ENCODE measurements around the gene TMEM43. TPM values are rescaled to one million over a fixed set of nuclear protein-coding genes. Genes with fewer than 3 reads are reported as not detected.

TMEM43 gene
- total and polyA plus RNA-seq, 2 of the 13 experiments (the other 11 are each of a cell fraction or from before 2014, with no cell fraction given) = 48.9 to 50.5 TPM

DNA sequence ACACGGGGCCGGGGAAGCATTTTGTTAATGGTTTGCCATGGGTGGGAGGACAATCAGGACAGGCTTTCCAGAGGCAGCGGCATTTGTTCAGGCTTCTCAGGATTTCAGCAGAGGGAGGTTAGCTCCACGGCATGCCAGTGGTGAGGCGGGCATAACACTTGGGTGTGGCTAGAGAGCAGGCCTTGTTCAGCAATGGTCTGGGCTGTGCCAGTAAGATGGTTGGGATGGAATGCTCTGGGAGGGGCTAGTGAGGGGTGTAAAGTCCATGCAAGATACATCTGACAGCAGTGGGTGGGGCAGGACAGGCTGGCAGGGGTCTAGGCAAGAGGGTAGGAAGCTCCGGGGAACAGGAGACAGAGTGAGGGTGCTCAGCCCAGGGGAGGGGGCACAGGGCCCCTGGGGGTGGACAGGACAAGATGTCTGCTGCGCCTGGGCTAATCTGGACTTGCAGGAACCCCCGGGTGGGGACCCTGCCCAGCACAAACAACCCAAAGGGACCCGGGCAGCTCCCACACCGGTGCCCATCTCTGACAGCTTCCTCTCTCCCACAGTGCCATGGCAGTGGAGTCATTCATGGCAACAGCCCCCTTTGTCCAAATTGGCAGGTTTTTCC is 8.4 kb downstream of the TMEM43 start:
- peaks cover 39 to 79% of the 10 kb centered on the region in 2 experiments for H3K36me3 ChIP-seq (replicated peaks in 1 of 2; ENCODE audit: control insufficient read depth in 1 of 2, insufficient read depth in 2 of 2, low read length in 2 of 2)
- no peak for TF ChIP-seq RAD51 (IDR thresholded peaks at IDR 0.05; ENCODE audit: borderline replicate concordance)
- peak; percentile 43 for TF ChIP-seq AGO2 (optimal IDR thresholded peaks at IDR 0.05; ENCODE audit: low read depth, low read length)
- TF ChIP-seq HNRNPL (IDR thresholded peaks at IDR 0.05; ENCODE audit: low read depth, low read length) = peak; percentile 89; the same call in 1 of the 2 replicates
- peak; percentile 36; the same call in 1 of the 2 replicates for TF ChIP-seq PATZ1 (CRISPR knock-in tag; IDR thresholded peaks at IDR 0.05)
- TF ChIP-seq, protein P1, sequence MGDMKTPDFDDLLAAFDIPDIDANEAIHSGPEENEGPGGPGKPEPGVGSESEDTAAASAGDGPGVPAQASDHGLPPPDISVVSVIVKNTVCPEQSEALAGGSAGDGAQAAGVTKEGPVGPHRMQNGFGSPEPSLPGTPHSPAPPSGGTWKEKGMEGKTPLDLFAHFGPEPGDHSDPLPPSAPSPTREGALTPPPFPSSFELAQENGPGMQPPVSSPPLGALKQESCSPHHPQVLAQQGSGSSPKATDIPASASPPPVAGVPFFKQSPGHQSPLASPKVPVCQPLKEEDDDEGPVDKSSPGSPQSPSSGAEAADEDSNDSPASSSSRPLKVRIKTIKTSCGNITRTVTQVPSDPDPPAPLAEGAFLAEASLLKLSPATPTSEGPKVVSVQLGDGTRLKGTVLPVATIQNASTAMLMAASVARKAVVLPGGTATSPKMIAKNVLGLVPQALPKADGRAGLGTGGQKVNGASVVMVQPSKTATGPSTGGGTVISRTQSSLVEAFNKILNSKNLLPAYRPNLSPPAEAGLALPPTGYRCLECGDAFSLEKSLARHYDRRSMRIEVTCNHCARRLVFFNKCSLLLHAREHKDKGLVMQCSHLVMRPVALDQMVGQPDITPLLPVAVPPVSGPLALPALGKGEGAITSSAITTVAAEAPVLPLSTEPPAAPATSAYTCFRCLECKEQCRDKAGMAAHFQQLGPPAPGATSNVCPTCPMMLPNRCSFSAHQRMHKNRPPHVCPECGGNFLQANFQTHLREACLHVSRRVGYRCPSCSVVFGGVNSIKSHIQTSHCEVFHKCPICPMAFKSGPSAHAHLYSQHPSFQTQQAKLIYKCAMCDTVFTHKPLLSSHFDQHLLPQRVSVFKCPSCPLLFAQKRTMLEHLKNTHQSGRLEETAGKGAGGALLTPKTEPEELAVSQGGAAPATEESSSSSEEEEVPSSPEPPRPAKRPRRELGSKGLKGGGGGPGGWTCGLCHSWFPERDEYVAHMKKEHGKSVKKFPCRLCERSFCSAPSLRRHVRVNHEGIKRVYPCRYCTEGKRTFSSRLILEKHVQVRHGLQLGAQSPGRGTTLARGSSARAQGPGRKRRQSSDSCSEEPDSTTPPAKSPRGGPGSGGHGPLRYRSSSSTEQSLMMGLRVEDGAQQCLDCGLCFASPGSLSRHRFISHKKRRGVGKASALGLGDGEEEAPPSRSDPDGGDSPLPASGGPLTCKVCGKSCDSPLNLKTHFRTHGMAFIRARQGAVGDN (CRISPR knock-in tag; IDR thresholded peaks at IDR 0.05) = peak; percentile 21; the same call in 1 of the 2 replicates
- no peak for TF ChIP-seq SOX6 (IDR thresholded peaks at IDR 0.05)
- TF ChIP-seq SOX6 (CRISPR knock-in tag; IDR thresholded peaks at IDR 0.05) = no peak
- TF ChIP-seq HNF4A (CRISPR knock-in tag; IDR thresholded peaks at IDR 0.05) = peak; percentile 57
- TF ChIP-seq, protein P2, sequence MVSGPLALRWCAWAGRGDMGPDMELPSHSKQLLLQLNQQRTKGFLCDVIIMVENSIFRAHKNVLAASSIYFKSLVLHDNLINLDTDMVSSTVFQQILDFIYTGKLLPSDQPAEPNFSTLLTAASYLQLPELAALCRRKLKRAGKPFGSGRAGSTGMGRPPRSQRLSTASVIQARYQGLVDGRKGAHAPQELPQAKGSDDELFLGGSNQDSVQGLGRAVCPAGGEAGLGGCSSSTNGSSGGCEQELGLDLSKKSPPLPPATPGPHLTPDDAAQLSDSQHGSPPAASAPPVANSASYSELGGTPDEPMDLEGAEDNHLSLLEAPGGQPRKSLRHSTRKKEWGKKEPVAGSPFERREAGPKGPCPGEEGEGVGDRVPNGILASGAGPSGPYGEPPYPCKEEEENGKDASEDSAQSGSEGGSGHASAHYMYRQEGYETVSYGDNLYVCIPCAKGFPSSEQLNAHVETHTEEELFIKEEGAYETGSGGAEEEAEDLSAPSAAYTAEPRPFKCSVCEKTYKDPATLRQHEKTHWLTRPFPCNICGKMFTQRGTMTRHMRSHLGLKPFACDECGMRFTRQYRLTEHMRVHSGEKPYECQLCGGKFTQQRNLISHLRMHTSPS (CRISPR knock-in tag; IDR thresholded peaks at IDR 0.05; ENCODE audit: low read depth) = peak; percentile 66; the same call in 1 of the 2 replicates
- TF ChIP-seq TEAD3 (CRISPR knock-in tag; optimal IDR thresholded peaks at IDR 0.05; ENCODE audit: borderline replicate concordance) = peak; percentile 59
- peak; percentile 53 for TF ChIP-seq HNF4G (IDR thresholded peaks at IDR 0.05; ENCODE audit: borderline replicate concordance, low read depth, low read length)
- TF ChIP-seq HNF4G (CRISPR knock-in tag; IDR thresholded peaks at IDR 0.05; ENCODE audit: borderline replicate concordance, low read depth) = no peak
- peak; percentile 28; the same call in 1 of the 2 replicates for TF ChIP-seq SAP130 (CRISPR knock-in tag; IDR thresholded peaks at IDR 0.05; ENCODE audit: low read depth)
- TF ChIP-seq SP5 (CRISPR knock-in tag; IDR thresholded peaks at IDR 0.05; ENCODE audit: borderline replicate concordance, low read depth) = peak; percentile 55; the same call in 1 of the 2 replicates
- no peak for TF ChIP-seq MXD1 (CRISPR knock-in tag; IDR thresholded peaks at IDR 0.05)
- CTCF ChIA-PET (ENCODE audit: low intra/inter-chr PET ratio, low total read pairs) = no interaction called here
- no peak overlapping the region for H3K27ac ChIP-seq (ENCODE audit: extremely low read length, insufficient read depth, low read length)
- intact Hi-C loops (cut with micrococcal nuclease; ENCODE audit: unreplicated experiment) (no loop called here), in situ Hi-C loops (cut with HindIII; ENCODE audit: extremely low pct_ligation_motif_present, low pct_unique_long_range_greater_than_20kb) (no loop called here)
- ATAC-seq (peak; percentile 86), FAIRE-seq (peak; percentile 32), DNase-seq (ENCODE audit: low spot score) (peak; percentile 69)
- H3K4me2 ChIP-seq (ENCODE audit: low read depth, low read length) = no peak overlapping the region
- BruUV-seq (replicated peaks) = no TSS peak
- POLR2A ChIA-PET = interaction anchor here (0.8 to 3.5 kb wide), 4 partner anchors 8 to 45 kb away, joined by 3 to 21 read pairs (median 6); partner anchors contain the start of genes CHCHD4, LSM3, TMEM43 and XPC
- whole genome bisulfite sequencing (ENCODE audit: low lambda C conversion rate) = 87% methylated on average over 9 of the region's 10 CpGs
- no peak overlapping the region for H3K4me3 ChIP-seq (replicated peaks in 1 of 3; ENCODE audit: insufficient read depth in 1 of 3, low read depth in 2 of 3, low read length in 3 of 3)
- no peaks in the 10 kb centered on the region for H3K27me3 ChIP-seq (ENCODE audit: control insufficient read depth in 1 of 2, insufficient read depth in 2 of 2, low read length in 2 of 2)
- no peak overlapping the region for H2AFZ ChIP-seq (ENCODE audit: low read length)
- H3K4me1 ChIP-seq (ENCODE audit: insufficient read depth, low read length) = peaks cover 15% of the 10 kb centered on the region
- no peaks in the 10 kb centered on the region for H4K20me1 ChIP-seq (ENCODE audit: insufficient read depth, low read length)
- no peaks in the 10 kb centered on the region for H3K9me3 ChIP-seq (ENCODE audit: low read length)
- H3K9ac ChIP-seq (ENCODE audit: insufficient read depth, low read depth, low read length) = no peak overlapping the region
- H3K79me2 ChIP-seq (ENCODE audit: insufficient read depth, low read length) = peaks cover 5% of the 10 kb centered on the region
